Stimulated activated CD8-positive, alpha-beta memory T cell treated with anti-CD3 and anti-CD28 coated beads, Interleukin-12 subunit alpha, Interleukin-12 subunit beta, amount 100 ng/mL, for 24 hours (primary cell): ENCODE results near the gene ADAM15.

Source experiments
- DNase-seq: peaks from one replicate; pipeline ENCODE4 v3.0.0-alpha.2; 2020; ENCODE audit errors: extremely low read depth

ADAM15 gene

DNA sequence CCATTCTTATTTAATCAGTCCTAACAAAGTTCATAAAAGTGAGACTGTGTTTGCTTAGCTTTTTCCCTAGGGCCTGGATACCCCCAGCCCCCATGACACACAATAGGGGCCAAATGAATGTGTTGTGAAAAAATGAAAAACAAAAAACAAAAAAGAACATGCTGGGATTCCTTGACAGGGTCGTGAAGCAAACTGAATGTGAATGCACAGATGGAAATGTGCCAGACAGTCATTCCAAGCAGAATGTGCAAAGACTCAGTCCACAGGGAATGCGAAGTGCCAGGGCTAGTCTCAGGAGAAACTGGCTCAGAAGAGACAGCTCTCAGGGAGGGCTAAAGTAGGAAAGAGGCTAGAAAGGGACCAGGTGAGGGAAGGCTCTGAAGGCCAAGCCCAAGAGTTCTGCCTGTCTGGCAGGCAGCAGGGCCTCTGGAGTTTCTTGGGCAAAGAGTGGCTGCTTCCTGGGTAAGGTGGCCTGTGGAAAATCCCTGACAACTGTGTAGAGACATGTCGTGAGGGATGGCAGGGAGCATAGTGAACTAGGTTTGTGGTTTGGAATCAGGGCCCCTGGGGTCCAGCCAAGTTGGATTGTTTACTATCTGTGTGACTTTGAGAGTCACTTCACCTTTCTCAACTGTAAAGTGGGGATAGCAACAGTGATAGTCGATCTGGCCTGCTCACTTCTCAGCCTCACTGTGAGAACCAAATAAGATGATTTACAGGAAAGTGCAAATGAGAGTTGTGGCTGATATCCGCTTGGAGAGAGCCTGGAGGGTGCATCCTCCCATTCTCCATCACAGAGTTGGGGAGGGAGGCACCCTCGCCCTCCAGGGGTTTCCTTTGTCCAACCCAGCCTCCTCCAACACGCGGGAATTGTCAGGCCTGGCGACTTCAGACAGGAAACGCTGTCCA, 1.2 kb upstream of the ADAM15 start:
- no peak for DNase-seq

DNA sequence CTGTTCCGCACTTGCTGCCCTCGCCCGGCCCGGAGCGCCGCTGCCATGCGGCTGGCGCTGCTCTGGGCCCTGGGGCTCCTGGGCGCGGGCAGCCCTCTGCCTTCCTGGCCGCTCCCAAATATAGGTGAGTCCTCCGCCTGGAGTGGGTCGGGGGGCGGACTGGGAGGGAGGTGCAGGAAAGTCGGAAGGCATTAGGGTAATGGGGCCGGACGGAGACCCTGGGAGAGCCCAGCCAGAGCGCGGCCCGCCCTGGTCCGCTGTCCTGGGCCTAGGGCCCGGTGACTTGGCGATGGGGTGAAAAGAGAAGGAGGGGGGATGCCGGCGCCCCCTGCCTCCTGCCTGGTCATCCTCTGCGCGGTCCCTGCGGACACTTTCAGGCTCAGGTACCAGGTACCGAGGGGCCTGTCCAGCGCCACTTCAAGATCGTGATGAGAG, 243 bp downstream of the ADAM15 start:
- DNase-seq = no peak

DNA sequence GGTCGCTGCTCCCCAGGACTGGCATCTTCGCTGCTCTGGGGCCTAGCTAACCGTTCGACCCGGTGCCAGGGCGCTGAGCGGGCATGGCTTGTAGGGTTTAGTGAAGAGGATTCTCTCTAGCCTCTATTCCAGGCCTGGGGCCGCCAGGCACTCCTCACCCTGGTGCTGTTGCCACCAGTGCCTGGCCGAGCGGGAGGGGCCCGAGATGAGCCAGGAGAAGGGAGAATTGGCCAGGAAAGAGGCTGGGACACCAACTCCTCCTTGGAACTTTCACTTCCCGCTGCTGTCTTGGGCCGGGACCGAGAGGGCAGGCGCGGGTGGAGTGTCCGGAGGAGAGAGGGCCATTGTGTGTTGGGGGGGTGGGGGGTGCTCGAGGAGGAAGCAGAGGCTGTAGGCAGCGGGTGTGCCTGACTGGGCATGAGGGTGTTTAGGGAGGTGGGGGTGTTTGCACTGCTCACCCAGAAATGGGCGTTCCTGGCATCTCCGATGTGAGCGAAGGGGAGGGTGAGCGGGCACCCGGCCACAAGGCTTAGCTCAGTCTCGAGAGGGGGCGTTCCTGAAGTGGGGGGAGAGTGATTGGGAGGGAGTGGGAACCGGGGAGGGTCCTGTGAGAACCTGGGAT, 772 bp downstream of the ADAM15 start:
- no peak for DNase-seq

DNA sequence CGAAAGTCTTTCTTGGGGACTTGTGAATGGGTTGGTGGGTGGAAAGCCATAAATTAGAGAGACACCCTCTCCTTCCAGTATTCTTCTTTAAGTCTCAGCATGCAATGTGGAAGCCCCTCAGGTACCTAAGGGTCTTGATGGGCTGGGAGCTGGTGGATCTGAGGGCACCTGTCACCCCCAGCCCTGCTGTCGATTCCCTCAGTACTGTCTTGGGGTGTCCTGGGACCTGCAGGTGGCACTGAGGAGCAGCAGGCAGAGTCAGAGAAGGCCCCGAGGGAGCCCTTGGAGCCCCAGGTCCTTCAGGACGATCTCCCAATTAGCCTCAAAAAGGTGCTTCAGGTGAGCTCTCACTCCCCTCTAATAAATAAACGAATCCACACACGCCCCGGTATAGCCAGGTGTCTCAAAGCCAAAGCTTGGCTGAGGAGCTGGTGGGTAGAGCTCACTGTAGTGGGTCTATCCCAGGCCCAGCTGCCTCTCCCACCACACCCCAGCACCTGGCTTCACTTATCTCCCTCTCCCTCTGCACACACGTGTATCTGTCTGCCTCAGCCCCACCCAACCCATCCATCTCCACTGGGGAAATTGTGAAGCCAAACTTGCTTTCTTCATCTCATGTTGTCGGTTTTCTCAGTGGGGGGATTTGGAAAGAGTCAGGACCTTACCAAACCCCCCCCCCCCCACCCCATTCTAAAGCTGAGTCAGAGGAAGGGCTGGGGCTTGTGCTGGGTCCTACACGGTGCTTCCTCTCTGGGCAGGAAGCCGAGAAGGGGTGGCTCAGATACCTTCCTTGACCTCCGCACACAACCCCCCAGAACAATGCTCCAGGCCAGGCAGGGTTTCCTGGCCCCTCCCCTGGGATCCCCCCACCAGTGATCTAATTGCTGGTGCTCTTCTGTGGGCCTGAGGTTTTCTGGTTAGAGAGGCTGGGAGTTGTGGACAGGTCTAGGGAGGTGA, 1.6 kb downstream of the ADAM15 start:
- no peak for DNase-seq

DNA sequence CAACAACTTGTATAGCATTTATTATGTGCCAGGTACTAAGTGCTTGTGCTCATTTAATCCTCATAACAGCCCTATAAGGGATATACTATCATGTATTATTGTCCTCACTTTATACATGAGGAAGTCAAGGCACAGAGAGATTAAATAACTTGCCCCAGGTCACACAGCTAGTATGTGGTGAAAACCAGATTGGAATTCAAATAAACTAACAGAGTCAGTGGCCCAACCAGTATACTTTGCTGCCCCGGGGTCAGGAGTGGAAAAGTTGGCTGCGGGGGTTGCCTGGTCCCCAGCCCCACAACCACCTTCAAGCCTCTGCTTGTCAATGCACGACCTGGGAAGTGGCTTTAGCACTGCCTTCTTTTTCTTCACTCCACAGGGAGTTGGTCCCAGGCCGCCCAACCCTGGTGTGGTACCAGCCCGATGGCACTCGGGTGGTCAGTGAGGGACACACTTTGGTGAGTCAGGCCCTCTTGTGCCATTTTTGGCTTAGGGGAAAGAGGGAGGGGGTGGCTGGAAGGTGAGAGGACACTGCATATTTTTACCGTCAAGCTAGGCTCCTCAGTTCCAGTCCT, 2.5 kb downstream of the ADAM15 start:
- DNase-seq = no peak

DNA sequence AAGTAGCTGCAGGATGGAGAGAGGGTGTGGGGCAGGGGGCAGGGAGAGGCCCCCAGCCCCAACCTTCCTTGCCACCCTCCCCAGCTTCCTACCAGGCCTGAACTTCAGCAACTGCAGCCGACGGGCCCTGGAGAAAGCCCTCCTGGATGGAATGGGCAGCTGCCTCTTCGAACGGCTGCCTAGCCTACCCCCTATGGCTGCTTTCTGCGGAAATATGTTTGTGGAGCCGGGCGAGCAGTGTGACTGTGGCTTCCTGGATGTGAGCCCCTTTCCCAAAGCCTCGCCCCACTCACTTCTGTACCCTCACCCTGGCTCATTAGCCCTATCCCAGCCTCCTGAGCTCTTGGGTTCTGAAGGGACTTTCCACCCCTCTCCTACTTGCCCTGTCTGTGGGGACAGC, 6.0 kb downstream of the ADAM15 start:
- DNase-seq = no peak

DNA sequence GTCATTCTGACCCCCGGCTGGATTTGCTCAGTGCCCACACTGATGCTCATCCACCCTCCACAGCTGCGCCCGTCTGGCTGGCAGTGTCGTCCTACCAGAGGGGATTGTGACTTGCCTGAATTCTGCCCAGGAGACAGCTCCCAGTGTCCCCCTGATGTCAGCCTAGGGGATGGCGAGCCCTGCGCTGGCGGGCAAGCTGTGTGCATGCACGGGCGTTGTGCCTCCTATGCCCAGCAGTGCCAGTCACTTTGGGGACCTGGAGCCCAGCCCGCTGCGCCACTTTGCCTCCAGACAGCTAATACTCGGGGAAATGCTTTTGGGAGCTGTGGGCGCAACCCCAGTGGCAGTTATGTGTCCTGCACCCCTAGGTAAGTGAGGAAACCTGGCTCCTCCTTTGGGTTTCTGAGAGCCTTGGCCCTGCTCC, 6.7 kb downstream of the ADAM15 start:
- DNase-seq = no peak

DNA sequence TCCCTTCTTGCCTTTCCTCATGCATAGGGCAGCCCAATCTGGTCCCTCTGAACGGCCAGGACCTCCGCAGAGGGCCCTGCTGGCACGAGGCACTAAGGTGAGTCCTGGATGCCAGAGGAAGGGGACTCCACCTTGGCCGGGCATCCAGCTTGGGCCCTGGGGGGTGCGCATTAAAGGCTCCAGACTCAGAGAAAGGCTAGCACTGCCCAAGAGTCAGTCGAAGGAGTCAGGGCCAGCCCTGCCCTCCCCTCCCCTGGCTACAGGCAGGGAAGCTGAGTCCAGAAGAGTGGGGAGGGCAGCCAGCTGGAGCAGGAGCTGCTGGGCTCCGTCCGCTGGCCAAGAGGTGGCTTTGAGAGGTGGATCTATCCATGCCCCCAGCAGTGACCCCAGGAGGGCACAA, 9.6 kb downstream of the ADAM15 start:
- DNase-seq = no peak

DNA sequence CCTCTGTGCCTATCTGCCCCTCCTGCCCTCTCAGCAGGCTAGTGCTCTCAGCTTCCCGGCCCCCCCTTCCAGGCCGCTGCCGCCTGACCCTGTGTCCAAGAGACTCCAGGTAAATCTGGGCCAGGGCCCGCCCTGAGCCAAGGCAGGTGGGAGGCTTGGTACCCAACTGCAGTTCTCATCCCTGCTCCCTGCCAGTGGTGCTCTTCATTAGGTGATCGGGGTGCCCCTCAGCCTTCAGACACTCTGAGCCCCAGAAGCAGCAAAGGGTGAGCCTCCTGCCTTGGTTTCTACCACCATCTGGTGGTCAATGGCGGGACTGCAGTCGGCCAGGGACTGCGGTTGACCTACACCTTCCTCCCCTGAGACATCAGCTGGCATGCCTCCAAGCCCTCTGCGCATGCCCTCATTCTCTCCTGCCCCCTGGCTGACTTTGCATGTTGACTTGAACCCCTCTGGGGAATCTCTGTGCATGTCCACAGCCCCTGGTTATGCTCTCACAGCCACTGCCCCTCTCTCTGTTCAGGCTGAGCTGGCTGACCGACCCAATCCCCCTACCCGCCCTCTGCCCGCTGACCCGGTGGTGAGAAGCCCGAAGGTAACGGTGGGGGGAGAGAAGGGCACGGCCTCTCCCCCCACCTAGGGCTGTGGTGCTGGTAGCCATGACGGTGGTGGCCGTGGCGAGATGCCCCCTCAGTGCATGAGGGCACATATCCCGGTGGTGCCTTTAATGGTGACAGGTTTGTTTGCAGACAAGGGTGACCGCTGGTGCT, 10.4 kb downstream of the ADAM15 start:
- peak; percentile 73 for DNase-seq

DNA sequence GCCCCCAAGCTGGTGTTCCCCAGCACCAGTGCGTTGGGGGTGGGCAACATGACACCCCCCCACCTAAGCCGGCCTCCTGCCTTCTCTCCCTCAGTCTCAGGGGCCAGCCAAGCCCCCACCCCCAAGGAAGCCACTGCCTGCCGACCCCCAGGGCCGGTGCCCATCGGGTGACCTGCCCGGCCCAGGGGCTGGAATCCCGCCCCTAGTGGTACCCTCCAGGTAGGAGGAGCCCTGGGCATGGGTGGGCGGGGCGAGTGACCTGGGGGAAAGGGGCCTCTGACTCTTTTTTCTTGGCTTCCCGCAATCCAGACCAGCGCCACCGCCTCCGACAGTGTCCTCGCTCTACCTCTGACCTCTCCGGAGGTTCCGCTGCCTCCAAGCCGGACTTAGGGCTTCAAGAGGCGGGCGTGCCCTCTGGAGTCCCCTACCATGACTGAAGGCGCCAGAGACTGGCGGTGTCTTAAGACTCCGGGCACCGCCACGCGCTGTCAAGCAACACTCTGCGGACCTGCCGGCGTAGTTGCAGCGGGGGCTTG, 11.1 kb downstream of the ADAM15 start:
- DNase-seq = no peak

DNA sequence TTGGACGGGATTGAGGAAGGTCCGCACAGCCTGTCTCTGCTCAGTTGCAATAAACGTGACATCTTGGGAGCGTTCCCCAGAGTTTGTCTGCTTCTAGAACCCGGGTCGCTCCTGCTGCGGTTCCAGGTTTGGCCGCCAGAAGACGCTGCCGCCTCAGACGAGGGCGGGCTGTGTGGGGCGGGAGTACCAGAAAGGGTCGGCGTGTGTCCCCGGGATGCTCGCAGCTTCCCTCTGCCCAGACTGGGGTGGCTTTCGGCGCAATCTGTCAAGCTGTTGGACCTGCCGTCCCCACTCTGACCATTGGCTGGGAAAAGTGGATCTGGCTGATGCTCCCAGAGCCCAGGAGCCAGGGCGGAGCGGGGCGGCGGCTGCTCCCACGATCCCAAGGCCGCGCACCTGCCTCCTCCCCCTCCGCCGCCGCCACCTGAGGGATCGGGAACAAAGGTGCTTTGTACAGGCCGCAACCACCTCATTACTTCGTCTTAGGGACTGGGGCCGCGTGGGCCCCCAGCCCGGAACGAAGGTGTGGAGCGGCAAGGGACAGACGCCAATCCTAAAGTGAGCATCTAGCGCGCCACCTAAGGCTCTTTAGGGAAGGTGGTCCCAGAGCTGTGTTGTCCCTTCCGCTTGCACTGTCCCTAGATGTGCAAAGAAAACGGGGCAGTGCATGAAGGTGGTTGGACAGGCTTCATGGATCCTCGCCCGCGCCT, 11.7 kb downstream of the ADAM15 start:
- no peak for DNase-seq

DNA sequence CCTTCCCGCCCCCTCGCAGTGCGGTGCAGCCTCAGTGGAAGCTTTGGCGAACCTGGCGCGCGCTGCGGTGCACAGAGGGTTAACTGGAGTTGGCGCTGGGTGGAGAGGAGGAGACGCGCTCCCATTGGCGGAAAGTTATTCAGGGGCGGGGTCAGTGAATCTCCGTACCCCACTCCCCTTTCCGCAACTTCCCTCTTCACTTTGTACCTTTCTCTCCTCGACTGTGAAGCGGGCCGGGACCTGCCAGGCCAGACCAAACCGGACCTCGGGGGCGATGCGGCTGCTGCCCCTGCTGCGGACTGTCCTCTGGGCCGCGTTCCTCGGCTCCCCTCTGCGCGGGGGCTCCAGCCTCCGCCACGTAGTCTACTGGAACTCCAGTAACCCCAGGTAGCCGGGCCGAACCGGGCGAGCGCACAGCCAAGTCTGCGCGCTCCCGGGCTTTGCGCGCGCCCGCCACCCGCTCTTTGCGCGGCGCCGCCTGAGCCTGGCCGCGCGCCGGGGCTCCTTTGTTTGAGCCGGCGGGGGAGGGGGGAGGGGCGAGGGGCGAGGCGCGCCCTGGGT, 12.5 kb downstream of the ADAM15 start, which contains the start of gene EFNA4:
Gene EFNA4, plus strand, starts transcription at position 191 of the 561 bp plus-strand sequence. Its CDS starts 84 bp downstream, at position 275.
- DNase-seq = no peak

DNA sequence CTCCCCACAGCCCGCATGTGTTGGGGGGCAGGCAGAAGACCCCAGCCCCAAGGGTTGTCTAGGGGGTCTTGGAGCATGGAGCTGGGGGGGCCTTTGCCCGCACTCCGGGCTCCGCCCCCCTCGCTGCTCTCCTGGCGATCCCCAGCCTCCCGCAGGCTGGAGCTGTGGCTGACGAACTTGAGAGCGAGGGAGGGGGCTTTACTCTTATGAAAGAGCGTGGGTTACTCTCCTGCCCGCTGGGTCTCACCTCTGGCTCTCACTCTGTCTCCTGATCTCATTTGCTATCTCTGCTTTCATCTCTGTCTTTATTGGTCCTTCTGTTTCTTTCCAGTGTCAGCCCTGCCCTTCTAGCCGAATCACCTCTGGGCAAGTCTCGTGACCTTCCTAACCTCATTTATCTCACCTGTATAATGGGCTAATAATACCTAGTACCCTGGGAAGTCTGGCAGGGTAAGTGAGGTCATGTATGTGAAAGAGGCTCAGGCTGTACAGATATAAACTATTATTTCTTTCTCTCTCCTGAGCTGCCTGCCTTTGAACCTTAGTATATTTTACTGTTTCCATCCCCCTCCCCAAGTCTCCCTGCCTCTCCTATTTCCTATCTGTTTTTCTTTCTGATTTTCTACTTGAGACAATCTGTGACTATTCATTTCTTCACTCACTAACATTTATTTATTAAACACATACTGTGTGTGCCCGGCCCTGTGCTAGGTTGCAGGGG, 13.2 kb downstream of the ADAM15 start:
- DNase-seq = no peak

DNA sequence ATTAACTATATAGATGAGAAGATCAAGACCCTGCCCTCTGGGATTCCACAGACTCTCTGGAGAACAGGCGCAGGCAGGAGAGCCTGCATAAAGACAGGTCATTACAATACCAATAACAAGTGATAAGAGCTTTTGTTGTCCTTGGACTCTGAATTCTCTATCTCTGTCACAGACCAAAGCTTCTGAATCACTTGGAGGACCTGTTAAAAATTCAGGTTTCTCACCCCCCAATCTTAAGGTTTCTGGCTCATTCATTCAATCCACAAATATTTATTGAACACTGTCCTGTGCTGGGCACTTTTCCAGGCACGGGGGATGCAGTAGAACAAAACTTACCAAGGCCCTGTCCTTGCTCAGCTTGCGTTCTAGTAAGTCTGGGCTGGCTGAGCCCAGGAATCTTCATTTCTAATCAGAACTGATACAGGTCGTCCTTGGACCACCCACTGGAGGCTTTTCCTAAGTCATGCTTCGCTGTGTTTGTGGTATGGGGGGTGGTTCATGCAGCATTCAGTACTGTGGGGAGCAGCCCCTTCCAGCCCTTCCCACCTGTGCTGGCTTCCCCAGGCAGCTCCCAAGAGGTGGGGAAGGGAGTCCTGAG, 13.8 kb downstream of the ADAM15 start:
- no peak for DNase-seq

GRCh38 chr1:155066777-155067176, 15.7 kb downstream of the ADAM15 start:
- DNase-seq = no peak

- DNase-seq = no peak
Measured at GRCh38 chr1:155068599-155068998, 17.5 kb downstream of the ADAM15 start.

GRCh38 chr1:155069551-155070157, 18.5 kb downstream of the ADAM15 start:
- no peak for DNase-seq

GRCh38 chr1:155070158-155070621, 19.1 kb downstream of the ADAM15 start:
- no peak for DNase-seq
